Gastroesophageal sphincter (tissue), 3 donors: ENCODE measurements around the gene RPLP1.

Experiments used
- POLR2A ChIP-seq, 2 donors: fragments of 450-650 bp; IDR thresholded peaks; one replicate each; pipeline ENCODE4 v1.6.1; 2017; ENCODE audit warnings: antibody characterized with exemption in 2 of 2, mild to moderate bottlenecking in 2 of 2, moderate library complexity in 1 of 2
- TF ChIP-seq, protein P1 (sequence below), 4 experiments: fragments of 200-600 bp in 2 of 4; fragments of 450-650 bp in 2 of 4; sonication (generic) in 1 of 4; IDR thresholded peaks; one replicate each; pipeline ENCODE4 v1.5.1; 2017 to 2019; ENCODE audit warnings: antibody characterized with exemption in 4 of 4, mild to moderate bottlenecking in 2 of 4, moderate library complexity in 2 of 4

DNA sequence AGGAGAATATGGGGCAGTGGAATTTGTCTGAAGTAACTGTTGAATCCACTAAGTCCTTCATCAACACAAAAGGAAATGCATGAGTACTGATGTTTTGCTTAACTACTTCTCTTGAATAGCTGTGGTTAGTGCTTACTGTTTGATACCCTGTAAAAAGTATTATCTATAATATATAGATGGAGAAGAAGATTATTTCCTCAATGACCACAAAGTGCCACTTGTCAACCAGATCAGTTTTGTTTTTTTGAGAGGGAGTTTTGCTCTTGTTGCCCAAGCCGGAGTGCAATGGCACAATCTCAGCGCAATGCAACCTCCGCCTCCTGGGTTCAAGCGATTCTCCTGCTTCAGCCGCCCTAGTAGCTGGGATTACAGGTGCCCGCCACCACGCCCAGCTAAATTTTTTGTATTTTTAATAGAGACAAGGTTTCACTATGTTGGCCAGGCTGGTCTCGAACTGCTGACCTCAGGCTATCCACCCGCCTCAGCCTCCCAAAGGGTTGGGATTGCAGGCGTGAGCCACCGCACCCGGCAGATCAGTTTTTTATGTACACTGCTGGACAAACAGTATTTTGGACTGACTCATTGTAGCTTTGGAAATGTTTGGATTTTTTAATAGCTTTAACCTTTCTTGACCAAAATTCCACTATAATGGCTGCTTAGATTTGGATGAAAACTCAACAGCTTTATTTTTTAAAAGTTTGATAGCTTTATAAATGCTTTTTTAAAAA is 1.5 kb upstream of the RPLP1 start:
- TF ChIP-seq, protein P1, sequence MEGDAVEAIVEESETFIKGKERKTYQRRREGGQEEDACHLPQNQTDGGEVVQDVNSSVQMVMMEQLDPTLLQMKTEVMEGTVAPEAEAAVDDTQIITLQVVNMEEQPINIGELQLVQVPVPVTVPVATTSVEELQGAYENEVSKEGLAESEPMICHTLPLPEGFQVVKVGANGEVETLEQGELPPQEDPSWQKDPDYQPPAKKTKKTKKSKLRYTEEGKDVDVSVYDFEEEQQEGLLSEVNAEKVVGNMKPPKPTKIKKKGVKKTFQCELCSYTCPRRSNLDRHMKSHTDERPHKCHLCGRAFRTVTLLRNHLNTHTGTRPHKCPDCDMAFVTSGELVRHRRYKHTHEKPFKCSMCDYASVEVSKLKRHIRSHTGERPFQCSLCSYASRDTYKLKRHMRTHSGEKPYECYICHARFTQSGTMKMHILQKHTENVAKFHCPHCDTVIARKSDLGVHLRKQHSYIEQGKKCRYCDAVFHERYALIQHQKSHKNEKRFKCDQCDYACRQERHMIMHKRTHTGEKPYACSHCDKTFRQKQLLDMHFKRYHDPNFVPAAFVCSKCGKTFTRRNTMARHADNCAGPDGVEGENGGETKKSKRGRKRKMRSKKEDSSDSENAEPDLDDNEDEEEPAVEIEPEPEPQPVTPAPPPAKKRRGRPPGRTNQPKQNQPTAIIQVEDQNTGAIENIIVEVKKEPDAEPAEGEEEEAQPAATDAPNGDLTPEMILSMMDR (IDR thresholded peaks at IDR 0.05), result no peak
- no peak for TF ChIP-seq POLR2A (IDR thresholded peaks at IDR 0.05)
